Hematopoietic multipotent progenitor cell treated with erythropoietin and hydrocortisone succinate and interleukin-3 and kit ligand, for 8 days (in vitro differentiated cells): ENCODE results near the gene ZBTB44.
A peak's percentile ranks its signal among the peaks of the same experiment; 100 is the strongest.
"Not testable (repeated sequence)": the region's sequence is repeated elsewhere in the genome, so short reads cannot be mapped to it uniquely, and the experiment has no call there.

Experiments
- DNase-seq: peaks from one replicate; pipeline ENCODE4 v3.0.0-alpha.2; 2015

Gene ZBTB44

GRCh38 chr11:130310622-130311021, 4.1 kb downstream of the ZBTB44 start:
- no peak for DNase-seq

GRCh38 chr11:130308886-130309285, 5.8 kb downstream of the ZBTB44 start:
- DNase-seq, result peak; percentile 87

- DNase-seq, result no peak
Observed at GRCh38 chr11:130308059-130308458, 6.7 kb downstream of the ZBTB44 start.

GRCh38 chr11:130304651-130305050, 10.1 kb downstream of the ZBTB44 start:
- peak; percentile 66 for DNase-seq

GRCh38 chr11:130301002-130301401, 13.7 kb downstream of the ZBTB44 start:
- no peak for DNase-seq

- DNase-seq, result no peak
Observed at GRCh38 chr11:130300567-130300966, 14.2 kb downstream of the ZBTB44 start.

- no peak for DNase-seq
Observed at GRCh38 chr11:130299978-130300377, 14.7 kb downstream of the ZBTB44 start.

GRCh38 chr11:130295657-130296056, 19.1 kb downstream of the ZBTB44 start:
- no peak for DNase-seq

GRCh38 chr11:130282111-130282510, 32.6 kb downstream of the ZBTB44 start:
- no peak for DNase-seq

- DNase-seq, result not testable (repeated sequence)
Observed at GRCh38 chr11:130281341-130281740, 33.4 kb downstream of the ZBTB44 start.

- no peak for DNase-seq
Observed at GRCh38 chr11:130279989-130280388, 34.7 kb downstream of the ZBTB44 start.

- DNase-seq, result no peak
Observed at GRCh38 chr11:130278745-130279144, 36.0 kb downstream of the ZBTB44 start.

GRCh38 chr11:130278151-130278550, 36.6 kb downstream of the ZBTB44 start:
- DNase-seq, result no peak

GRCh38 chr11:130272336-130272735, 42.4 kb downstream of the ZBTB44 start:
- DNase-seq, result no peak

GRCh38 chr11:130269326-130269943, 45.3 kb downstream of the ZBTB44 start:
- DNase-seq, result no peak

- no peak for DNase-seq
Observed at GRCh38 chr11:130263351-130263750, 51.4 kb downstream of the ZBTB44 start.

- no peak for DNase-seq
Observed at GRCh38 chr11:130262424-130262823, 52.3 kb downstream of the ZBTB44 start.

GRCh38 chr11:130261571-130261970, 53.1 kb downstream of the ZBTB44 start:
- no peak for DNase-seq

- DNase-seq, result no peak
Observed at GRCh38 chr11:130260742-130261141, 54.0 kb downstream of the ZBTB44 start.

GRCh38 chr11:130260080-130260627, 54.6 kb downstream of the ZBTB44 start:
- DNase-seq, result no peak

GRCh38 chr11:130251763-130252162, 63.0 kb downstream of the ZBTB44 start:
- DNase-seq, result not testable (repeated sequence)

GRCh38 chr11:130249929-130250328, 64.8 kb downstream of the ZBTB44 start:
- DNase-seq, result not testable (repeated sequence)

- DNase-seq, result no peak
Observed at GRCh38 chr11:130249371-130249770, 65.3 kb downstream of the ZBTB44 start.

- no peak for DNase-seq
Observed at GRCh38 chr11:130247319-130247718, 67.4 kb downstream of the ZBTB44 start.

GRCh38 chr11:130246738-130247137, 68.0 kb downstream of the ZBTB44 start:
- peak; percentile 25 for DNase-seq
